SJSA1 (cell line): ENCODE data around the gene SLC12A9. TPM values are rescaled to one million over a fixed set of nuclear protein-coding genes. Genes with fewer than 3 reads are reported as not detected.

Experiments
- DNase-seq, 2 experiments: peaks; one replicate each; pipeline ENCODE4 v3.0.0-alpha.2; 2015 to 2020; ENCODE audit warnings: low spot score in 2 of 2, low read depth in 1 of 2
- H3K27ac ChIP-seq: fragments of 250-450 bp; sonication (Bioruptor Pico); 2 replicates; pipeline ENCODE4 v1.5.1; 2020; ENCODE audit warnings: mild to moderate bottlenecking, moderate library complexity
- H3K27me3 ChIP-seq: fragments of 250-450 bp; sonication (Bioruptor Pico); replicated peaks from 2 replicates; pipeline ENCODE4 v1.5.1; 2020; ENCODE audit warnings: mild to moderate bottlenecking, moderate library complexity
- H3K36me3 ChIP-seq: fragments of 250-450 bp; sonication (Bioruptor Pico); 2 replicates; pipeline ENCODE4 v1.5.1; 2020; ENCODE audit warnings: mild to moderate bottlenecking
- H3K4me1 ChIP-seq: fragments of 250-450 bp; sonication (Bioruptor Pico); replicated peaks from 2 replicates; pipeline ENCODE4 v1.6.1; 2021; ENCODE audit warnings: mild to moderate bottlenecking
- H3K4me3 ChIP-seq: fragments of 250-450 bp; sonication (Bioruptor Pico); 2 replicates; pipeline ENCODE4 v1.5.1; 2020; ENCODE audit warnings: mild to moderate bottlenecking
- H3K9me3 ChIP-seq: fragments of 250-450 bp; sonication (Bioruptor Pico); replicated peaks from 2 replicates; pipeline ENCODE4 v1.5.1; 2020; ENCODE audit warnings: mild to moderate bottlenecking
- total RNA-seq: library from RNA; depleted of rRNA; stranded (reverse); fragments of >200 nt; shearing (Covaris generic); gene quantifications from 2 replicates; pipeline ENCODE4 v1.2.3, GENCODE V29; 2014

SLC12A9 gene
- total RNA-seq, 1 experiment from 2014 or later, result 15.2 TPM

DNA sequence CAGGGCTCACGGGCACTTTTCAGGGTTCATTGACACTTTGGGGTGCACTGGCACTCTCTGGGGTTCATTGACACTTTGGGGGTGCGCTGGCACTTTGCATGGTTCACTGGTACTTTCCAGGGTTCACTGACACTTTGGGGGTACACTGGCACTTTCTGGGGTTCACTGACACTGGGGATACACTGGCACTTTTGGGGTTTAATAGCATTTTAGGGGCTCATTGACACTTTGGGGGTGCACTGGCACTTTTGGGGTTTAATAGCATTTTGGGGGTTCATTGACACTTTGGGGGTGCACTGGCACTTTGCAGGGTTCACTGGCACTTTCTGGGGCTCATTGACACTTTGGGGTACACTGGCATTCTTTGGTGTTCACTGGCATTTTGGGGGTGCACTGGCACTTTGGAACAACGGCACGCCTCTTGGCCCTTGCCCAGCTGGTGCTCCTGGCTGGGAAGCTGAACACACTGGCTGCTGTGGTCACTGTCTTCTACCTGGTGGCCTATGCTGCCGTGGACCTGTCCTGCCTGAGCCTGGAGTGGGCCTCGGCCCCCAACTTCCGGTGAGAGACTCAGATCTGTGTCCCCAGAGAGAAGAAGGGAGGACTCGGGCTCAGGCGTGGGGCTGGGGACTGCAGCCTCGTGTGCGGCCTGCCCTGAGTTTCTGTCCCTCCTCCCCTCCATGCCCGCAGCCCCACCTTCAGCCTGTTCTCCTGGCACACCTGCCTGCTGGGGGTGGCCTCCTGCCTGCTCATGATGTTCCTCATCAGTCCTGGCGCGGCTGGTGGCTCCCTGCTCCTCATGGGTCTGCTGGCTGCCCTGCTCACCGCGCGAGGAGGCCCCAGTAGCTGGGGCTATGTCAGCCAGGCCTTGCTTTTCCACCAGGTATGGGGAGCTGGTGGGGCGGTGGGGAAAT lies 8.4 kb downstream of the SLC12A9 start:
- H3K9me3 ChIP-seq, result no peaks in the 10 kb centered on the region
- no peak for DNase-seq
- no peaks in the 10 kb centered on the region for H3K27me3 ChIP-seq
- no peak overlapping the region for H3K4me3 ChIP-seq
- peaks cover 19% of the 10 kb centered on the region for H3K36me3 ChIP-seq
- H3K4me1 ChIP-seq, result no peaks in the 10 kb centered on the region
- H3K27ac ChIP-seq, result no peak overlapping the region

DNA sequence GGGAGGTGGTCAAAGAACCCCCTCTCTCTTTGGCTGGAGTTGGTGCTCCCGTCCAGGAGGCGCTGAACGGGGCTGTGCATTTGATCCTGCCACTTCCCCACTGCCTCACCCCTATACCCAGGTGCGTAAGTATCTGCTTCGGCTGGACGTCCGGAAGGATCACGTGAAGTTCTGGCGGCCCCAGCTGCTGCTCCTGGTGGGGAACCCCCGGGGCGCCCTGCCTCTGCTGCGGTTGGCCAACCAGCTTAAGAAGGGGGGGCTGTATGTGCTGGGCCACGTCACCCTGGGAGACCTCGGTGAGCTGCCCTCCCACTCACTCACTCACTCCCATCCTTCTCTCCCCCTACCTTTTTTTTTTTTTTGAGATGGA lies 9.1 kb downstream of the SLC12A9 start:
- H3K4me1 ChIP-seq, result peaks cover 4% of the 10 kb centered on the region
- peaks cover 19% of the 10 kb centered on the region for H3K36me3 ChIP-seq
- H3K9me3 ChIP-seq, result no peaks in the 10 kb centered on the region
- H3K27me3 ChIP-seq, result no peaks in the 10 kb centered on the region
- no peak overlapping the region for H3K27ac ChIP-seq
- DNase-seq, result no peak
- no peak overlapping the region for H3K4me3 ChIP-seq

DNA sequence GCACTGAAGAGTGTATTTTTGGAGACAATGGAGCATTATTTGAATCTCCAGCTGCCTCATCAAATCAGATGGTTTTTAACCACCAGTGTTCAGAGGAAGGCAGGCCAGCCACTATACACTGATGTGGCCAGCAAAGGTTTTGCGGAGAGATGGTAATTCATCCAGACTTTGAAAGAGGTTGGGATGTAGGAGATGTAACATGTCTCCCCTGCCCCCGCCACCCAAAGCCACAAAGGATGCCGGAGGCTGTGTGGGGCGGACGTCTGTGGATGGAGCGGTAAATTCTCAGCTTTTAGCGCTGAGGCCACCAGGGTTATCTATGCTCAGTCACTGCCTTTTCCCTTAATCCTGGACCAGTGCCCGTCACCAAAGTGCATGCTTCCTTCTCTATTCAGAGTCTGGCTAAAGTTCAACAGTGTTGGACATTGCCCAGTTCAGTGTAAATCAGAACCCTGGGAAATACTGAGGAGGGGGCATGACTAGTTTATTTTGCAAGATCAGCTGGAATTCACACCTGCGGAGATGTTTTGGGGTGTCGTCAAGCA lies 11.0 kb downstream of the SLC12A9 start:
- Histone ChIP-seq H3K36me3 (peaks cover 30% of the 10 kb centered on the region), H3K27me3 (no peaks in the 10 kb centered on the region), H3K27ac (no peak overlapping the region), H3K4me1 (peaks cover 15% of the 10 kb centered on the region), H3K9me3 (no peaks in the 10 kb centered on the region), H3K4me3 (no peak overlapping the region)
- DNase-seq, result no peak

DNA sequence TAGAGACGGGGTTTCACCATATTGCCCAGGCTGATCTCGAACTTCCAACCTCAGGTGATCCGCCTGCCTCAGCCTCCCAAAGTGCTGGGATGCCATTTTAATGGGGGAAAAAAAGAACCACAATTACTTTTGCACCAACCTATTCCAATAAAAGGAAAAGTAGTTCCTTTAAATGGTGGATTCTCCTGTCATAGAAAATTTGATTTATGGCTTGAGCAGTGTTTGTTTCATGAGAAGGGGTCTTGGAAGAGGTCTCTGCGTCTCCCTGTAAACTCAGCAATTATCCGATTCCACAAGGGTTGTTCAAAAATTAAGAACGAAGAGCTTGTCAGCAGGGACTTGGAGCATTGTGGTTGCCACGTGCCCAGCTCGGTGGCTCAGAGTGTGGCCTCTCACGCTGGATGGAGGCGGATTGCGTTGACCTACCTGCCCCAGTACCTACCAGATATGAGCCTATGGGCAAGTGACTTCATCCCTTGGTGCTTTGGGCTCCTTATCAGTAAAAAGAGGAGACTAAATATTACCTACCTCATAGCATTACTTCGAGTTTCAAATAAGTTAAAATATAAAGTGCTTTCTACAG lies 11.8 kb downstream of the SLC12A9 start:
- Histone ChIP-seq H3K27me3 (no peaks in the 10 kb centered on the region), H3K27ac (no peak overlapping the region), H3K4me1 (peaks cover 23% of the 10 kb centered on the region), H3K9me3 (no peaks in the 10 kb centered on the region), H3K36me3 (peaks cover 39% of the 10 kb centered on the region), H3K4me3 (no peak overlapping the region)
- DNase-seq, result no peak

DNA sequence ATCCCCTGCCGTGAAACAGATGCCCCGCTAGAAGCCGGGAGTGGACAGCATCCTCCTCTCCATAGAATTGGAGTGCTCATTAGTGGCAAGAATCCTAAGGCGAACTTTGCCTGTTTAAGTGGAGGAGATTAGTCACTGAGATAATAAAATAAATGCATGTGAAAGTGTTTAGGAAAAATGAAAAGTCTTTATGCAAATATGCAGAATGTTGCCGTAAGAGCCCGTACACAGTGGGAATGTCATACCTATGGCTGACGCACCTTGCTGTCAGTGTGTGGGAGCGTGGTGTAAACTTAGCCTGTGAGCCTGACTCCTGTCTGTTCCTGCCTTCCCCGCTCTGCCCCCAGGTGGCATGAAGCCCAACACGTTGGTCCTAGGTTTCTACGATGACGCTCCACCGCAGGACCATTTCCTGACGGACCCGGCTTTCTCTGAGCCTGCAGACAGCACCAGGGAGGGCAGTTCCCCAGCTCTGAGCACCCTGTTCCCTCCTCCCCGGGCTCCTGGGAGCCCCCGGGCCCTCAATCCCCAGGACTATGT lies 12.9 kb downstream of the SLC12A9 start:
- H3K9me3 ChIP-seq, result no peaks in the 10 kb centered on the region
- H3K36me3 ChIP-seq, result peaks cover 43% of the 10 kb centered on the region
- H3K27ac ChIP-seq, result no peak overlapping the region
- H3K4me1 ChIP-seq, result peaks cover 23% of the 10 kb centered on the region
- DNase-seq, result no peak
- no peaks in the 10 kb centered on the region for H3K27me3 ChIP-seq
- no peak overlapping the region for H3K4me3 ChIP-seq

DNA sequence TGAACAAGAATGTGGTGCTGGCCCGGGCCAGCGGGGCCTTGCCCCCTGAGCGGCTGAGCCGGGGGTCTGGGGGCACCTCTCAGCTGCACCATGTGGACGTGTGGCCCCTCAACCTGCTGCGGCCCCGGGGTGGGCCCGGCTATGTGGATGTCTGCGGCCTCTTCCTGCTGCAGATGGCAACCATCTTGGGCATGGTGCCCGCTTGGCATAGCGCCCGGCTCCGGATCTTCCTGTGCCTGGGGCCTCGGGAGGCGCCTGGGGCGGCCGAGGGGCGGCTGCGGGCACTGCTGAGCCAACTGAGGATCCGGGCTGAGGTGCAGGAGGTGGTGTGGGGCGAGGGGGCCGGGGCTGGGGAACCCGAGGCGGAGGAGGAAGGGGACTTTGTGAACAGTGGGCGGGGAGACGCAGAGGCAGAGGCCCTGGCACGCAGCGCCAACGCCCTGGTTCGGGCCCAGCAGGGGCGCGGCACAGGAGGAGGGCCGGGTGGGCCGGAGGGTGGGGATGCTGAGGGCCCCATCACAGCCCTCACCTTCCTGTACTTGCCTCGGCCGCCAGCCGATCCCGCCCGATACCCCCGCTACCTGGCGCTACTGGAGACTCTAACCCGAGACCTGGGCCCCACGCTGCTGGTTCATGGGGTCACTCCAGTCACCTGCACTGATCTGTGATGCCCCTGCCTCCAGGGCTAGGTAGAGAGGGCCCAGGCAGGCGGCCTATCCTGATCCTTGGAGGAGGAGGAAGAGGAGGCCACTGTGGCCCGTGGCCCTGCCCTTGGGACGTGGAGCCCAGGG lies 13.6 kb downstream of the SLC12A9 start:
- Histone ChIP-seq H3K4me3 (peak overlapping the region; percentile 92), H3K4me1 (peaks cover 23% of the 10 kb centered on the region), H3K36me3 (peaks cover 43% of the 10 kb centered on the region), H3K27ac (peak overlapping the region; percentile 98), H3K9me3 (no peaks in the 10 kb centered on the region), H3K27me3 (no peaks in the 10 kb centered on the region)
- DNase-seq, result no peak

DNA sequence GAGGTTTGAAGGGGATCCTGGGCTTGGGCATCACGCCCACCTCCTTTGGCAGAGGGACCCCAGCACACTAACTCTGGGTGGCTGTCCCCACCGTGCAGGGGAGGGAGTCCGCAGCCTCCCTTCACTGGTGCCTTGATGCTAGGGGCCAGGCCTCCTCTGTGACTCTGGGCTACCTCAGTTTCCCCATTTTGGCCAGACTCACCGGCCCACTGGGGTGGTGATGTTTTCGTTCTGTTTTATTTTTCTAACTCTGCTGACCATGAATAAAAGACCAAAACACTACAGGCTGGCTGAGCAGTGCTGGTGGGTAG lies 14.2 kb downstream of the SLC12A9 start:
- no peaks in the 10 kb centered on the region for H3K9me3 ChIP-seq
- peak overlapping the region; percentile 98 for H3K27ac ChIP-seq
- H3K36me3 ChIP-seq, result peaks cover 45% of the 10 kb centered on the region
- H3K27me3 ChIP-seq, result no peaks in the 10 kb centered on the region
- peaks cover 23% of the 10 kb centered on the region for H3K4me1 ChIP-seq
- no peak for DNase-seq
- H3K4me3 ChIP-seq, result peak overlapping the region; percentile 92

DNA sequence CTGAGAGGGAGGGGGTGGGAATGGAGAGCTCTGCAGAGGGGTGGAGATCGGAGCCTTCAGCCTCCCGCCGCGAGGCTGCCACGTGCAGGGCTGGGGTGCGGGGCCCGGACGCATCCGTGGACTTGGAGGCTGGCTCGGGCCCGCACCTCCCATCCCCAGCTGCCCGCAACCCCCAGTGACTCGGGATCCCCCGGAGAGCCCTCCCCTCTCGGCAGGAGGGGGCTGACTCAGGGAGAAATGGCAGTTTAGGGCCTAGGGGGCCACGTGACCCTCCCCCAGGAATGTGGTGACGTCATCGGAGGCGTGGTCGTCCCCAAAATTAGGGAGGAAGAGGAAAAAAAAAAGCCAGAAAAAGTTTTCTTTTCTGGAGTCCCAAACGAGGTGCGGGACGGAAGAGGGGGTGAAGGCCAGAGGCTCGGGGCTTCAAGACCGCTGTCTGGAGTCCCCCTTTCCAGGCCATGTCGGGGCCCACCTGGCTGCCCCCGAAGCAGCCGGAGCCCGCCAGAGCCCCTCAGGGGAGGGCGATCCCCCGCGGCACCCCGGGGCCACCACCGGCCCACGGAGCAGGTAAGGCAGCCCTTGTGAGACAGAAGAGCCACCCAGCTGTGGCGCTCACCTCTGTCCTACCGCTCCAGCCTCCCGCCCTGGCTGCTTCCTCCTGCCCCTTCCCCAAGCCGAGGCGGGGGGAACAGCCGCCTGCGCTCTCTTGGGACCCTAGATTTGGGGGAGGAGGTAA lies 14.7 kb downstream of the SLC12A9 start, which contains the start of gene TRIP6:
Gene TRIP6, plus strand, starts transcription at position 348 of the 736 bp plus-strand sequence. Its CDS starts 111 bp downstream, at position 459.
- Histone ChIP-seq H3K27ac (peak within 1 kb of the TSS; percentile 98), H3K27me3 (no peaks in the 10 kb centered on the region), H3K4me1 (peaks cover 23% of the 10 kb centered on the region), H3K4me3 (peak within 1 kb of the TSS; percentile 92), H3K36me3 (peaks cover 51% of the 10 kb centered on the region), H3K9me3 (no peaks in the 10 kb centered on the region)
- peak; percentile 93 to 95 for DNase-seq

DNA sequence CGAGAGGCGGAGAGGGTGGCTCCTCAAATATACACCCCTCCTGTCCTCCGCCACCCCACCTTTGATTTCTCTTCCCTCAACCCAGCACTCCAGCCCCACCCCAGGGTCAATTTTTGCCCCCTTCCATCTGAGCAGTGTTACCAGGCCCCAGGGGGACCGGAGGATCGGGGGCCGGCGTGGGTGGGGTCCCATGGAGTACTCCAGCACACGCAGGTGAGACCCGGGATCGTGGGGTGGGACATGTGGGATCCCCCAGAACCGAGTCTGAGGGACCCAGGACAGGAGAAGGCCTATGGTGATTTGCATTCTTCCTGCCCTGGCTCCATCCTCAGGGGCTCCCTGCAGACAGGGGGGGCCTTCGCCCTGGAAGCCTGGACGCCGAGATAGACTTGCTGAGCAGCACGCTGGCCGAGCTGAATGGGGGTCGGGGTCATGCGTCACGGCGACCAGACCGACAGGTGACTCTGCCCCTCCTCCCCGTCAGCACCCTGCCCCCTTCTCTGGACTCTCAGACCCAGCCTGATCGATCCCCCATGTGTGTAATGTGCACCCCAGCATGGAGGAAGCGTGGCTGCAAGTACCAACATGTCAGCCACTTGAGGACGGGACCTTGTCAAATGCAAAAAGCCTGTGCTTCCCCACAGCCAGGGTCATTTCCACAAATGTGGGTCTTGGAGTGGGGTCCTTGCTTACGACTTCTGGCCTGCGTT lies 15.4 kb downstream of the SLC12A9 start:
- no peaks in the 10 kb centered on the region for H3K9me3 ChIP-seq
- peaks cover 23% of the 10 kb centered on the region for H3K4me1 ChIP-seq
- peaks cover 56% of the 10 kb centered on the region for H3K36me3 ChIP-seq
- peak overlapping the region; percentile 92 for H3K4me3 ChIP-seq
- H3K27ac ChIP-seq, result peak overlapping the region; percentile 98
- DNase-seq, result no peak
- no peaks in the 10 kb centered on the region for H3K27me3 ChIP-seq

DNA sequence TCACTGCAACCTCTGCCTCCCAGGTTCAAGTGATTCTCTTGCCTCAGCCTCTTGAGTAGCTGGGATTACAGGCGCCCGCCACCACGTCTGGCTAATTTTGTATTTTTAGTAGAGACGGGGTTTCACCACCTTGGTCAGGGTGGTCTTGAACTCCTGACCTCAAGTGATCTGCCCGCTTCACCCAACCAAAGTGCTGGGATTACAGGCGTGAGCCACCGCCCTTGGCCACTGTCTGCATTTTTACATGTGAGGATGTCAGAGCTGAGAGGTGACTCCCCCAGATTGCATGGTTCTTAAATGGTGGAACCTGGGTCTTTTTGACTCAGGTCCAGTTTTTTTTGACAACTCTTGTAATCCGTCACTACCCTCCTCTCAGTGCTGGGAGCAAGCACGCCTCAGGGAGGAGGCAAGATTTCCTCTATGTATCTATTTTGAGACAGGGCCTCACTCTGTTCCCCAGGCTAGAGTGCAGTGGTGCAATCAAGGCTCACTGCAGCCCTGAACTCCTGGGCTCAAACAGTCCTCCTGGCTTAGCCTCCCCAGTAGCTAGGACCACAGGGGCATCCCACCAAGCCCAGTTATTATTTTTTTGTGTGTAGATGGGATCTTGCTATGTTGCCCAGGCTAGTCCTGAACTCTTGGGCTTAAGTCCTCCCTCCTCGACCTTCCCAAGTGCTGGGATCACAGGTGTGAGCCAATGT lies 21.2 kb downstream of the SLC12A9 start:
- no peaks in the 10 kb centered on the region for H3K27me3 ChIP-seq
- H3K27ac ChIP-seq, result peak overlapping the region; percentile 85
- H3K4me3 ChIP-seq, result peak overlapping the region; percentile 71
- no peak for DNase-seq
- no peaks in the 10 kb centered on the region for H3K9me3 ChIP-seq
- peaks cover 24% of the 10 kb centered on the region for H3K4me1 ChIP-seq
- peaks cover 89% of the 10 kb centered on the region for H3K36me3 ChIP-seq

DNA sequence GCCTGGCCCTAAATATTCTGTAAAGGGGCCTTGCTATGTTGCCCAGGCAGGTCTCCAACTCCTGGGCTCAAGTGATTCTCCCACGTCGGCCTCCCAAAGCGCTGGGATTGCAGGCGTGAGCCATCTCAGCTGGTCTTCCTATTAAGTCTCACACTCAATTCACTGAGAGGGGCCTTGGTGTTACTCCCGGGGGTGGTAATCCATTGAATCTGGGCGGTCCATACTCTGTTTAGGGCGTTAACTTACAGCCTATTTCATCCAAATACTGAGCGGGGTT lies 21.7 kb downstream of the SLC12A9 start:
- Histone ChIP-seq H3K27ac (peak overlapping the region; percentile 85), H3K36me3 (peaks cover 89% of the 10 kb centered on the region), H3K4me3 (peak overlapping the region; percentile 71), H3K4me1 (peaks cover 19% of the 10 kb centered on the region), H3K27me3 (no peaks in the 10 kb centered on the region), H3K9me3 (no peaks in the 10 kb centered on the region)
- DNase-seq, result no peak

DNA sequence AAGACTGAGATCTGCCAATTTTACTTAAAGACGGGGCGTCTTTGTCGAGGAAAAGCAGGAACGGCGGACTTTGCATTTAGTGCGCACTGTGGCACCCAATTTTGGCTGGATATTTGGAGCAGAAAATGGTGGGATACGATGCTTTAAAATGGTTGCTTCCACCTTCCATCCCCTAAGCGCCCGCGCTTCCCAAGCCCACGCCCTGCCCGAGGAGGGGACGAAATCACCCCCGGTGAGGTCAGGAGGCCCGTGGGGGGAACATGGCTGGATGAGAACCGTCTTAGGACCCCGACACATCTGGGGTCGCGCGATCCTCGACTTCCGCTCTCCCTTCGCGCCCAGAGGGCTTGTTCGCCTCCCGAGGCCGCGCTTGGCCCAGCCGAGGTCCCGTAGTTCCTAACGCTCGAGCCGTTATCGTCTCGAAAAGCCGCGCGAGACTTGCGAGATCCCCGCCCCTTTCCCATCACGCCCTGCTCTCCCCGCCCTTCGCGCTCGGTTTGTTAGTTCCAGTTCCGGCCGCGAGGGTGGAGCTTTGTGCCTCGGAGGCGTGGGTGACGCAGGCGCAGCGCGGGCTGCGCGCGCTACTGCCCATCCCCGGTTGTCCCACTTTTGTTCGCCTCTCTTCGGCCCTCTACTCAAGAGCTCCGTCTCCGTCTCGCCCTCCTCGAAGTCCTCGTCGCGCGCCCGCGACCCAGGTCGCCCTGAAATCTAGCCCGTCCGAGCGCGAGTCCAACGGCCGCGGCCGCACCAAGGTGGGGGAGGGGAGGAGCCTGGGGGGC lies 22.3 kb downstream of the SLC12A9 start, which contains the start of gene SRRT:
Gene SRRT, plus strand, starts transcription at position 527 of the 779 bp plus-strand sequence. CDS start 488 bp downstream, outside the sequence.
- peaks cover 93% of the 10 kb centered on the region for H3K36me3 ChIP-seq
- H3K4me1 ChIP-seq, result peaks cover 18% of the 10 kb centered on the region
- no peaks in the 10 kb centered on the region for H3K9me3 ChIP-seq
- H3K27me3 ChIP-seq, result no peaks in the 10 kb centered on the region
- peak within 1 kb of the TSS; percentile 71 for H3K4me3 ChIP-seq
- peak; percentile 97 to 99 for DNase-seq
- H3K27ac ChIP-seq, result peak within 1 kb of the TSS; percentile 85
